Gastrocnemius medialis (tissue), 4 donors: ENCODE data around the gene EVA1C.

ENCODE experiments used
- CTCF ChIP-seq, 5 experiments: fragments of 450-650 bp in 3 of 5; fragments of 200-600 bp in 2 of 5; sonication (generic) in 2 of 5; IDR thresholded peaks in 4 of 5; conservative IDR thresholded peaks in 1 of 5; 1 replicate in 4 of 5; 2 replicates in 1 of 5; pipeline ENCODE4 v1.5.1; 2016 to 2019; ENCODE audit warnings: antibody characterized with exemption in 5 of 5, mild to moderate bottlenecking in 3 of 5, moderate library complexity in 3 of 5
- POLR2A ChIP-seq, 2 donors: fragments of 450-650 bp; IDR thresholded peaks; one replicate each; pipeline ENCODE4 v1.6.1; 2017; ENCODE audit warnings: antibody characterized with exemption in 2 of 2, mild to moderate bottlenecking in 2 of 2, moderate library complexity in 2 of 2

GRCh38 chr21:32538147-32538792 lies 125.8 kb downstream of the EVA1C start:
- TF ChIP-seq CTCF (IDR thresholded peaks at IDR 0.05 in 4 of 5, conservative IDR thresholded peaks at IDR 0.05 in 1 of 5) (no peak), POLR2A (IDR thresholded peaks at IDR 0.05) (no peak)
